GM21423 (cell line): ENCODE results near the gene SIX6.
"Not testable (repeated sequence)": the region's sequence is repeated elsewhere in the genome, so short reads cannot be mapped to it uniquely, and the experiment has no call there.

ENCODE experiments used
- ATAC-seq: cut with Tn5 transposase; IDR thresholded peaks from one replicate; pipeline ENCODE4 v1.9.1; 2021; ENCODE audit warnings: mild to moderate bottlenecking, moderate library complexity; ENCODE audit not compliant: unreplicated experiment

The SIX6 gene

GRCh38 chr14:60508707-60509437 is at the start of gene SIX6:
Gene SIX6 (plus strand): TSS chr14:60509146. CDS start chr14:60509399, 253 bp downstream.
- no peak for ATAC-seq

- not testable (repeated sequence) for ATAC-seq
Observed at GRCh38 chr14:60480248-60480647, 28.7 kb upstream of the SIX6 start.

GRCh38 chr14:60482743-60483142 is 26.2 kb upstream of the SIX6 start:
- ATAC-seq: no peak

- ATAC-seq: no peak
Observed at GRCh38 chr14:60485057-60485597, 23.8 kb upstream of the SIX6 start.

- no peak for ATAC-seq
Observed at GRCh38 chr14:60485598-60486251, 23.2 kb upstream of the SIX6 start, which contains the start of gene C14orf39. Gene C14orf39 (minus strand): TSS chr14:60486063. CDS start chr14:60485078, 985 bp downstream.

GRCh38 chr14:60487211-60487610 is 21.7 kb upstream of the SIX6 start:
- no peak for ATAC-seq

- ATAC-seq: no peak
Observed at GRCh38 chr14:60488175-60488574, 20.8 kb upstream of the SIX6 start.

GRCh38 chr14:60490270-60490669 is 18.7 kb upstream of the SIX6 start:
- no peak for ATAC-seq

GRCh38 chr14:60495946-60496345 is 13.0 kb upstream of the SIX6 start:
- ATAC-seq: no peak

- ATAC-seq: no peak
Observed at GRCh38 chr14:60502541-60502940, 6.4 kb upstream of the SIX6 start.

GRCh38 chr14:60505448-60505847 is 3.5 kb upstream of the SIX6 start:
- ATAC-seq: no peak

- ATAC-seq: no peak
Observed at GRCh38 chr14:60506010-60506409, 2.9 kb upstream of the SIX6 start.

GRCh38 chr14:60506462-60506984 is 2.4 kb upstream of the SIX6 start:
- no peak for ATAC-seq

GRCh38 chr14:60506985-60507829 is 1.7 kb upstream of the SIX6 start:
- ATAC-seq: no peak

GRCh38 chr14:60508363-60508706 is 611 bp upstream of the SIX6 start:
- ATAC-seq: no peak

GRCh38 chr14:60509438-60510253 is 700 bp downstream of the SIX6 start:
- no peak for ATAC-seq

GRCh38 chr14:60510254-60510950 is 1.5 kb downstream of the SIX6 start:
- ATAC-seq: no peak

GRCh38 chr14:60510951-60511599 is 2.1 kb downstream of the SIX6 start:
- no peak for ATAC-seq

- ATAC-seq: no peak
Observed at GRCh38 chr14:60512126-60512525, 3.2 kb downstream of the SIX6 start.
